Right atrium auricular region (tissue), 2 donors: Measurements from ENCODE around the gene TARDBP. TPM values are rescaled to one million over a fixed set of nuclear protein-coding genes. Genes with fewer than 3 reads are reported as not detected.

Experiments
- DNase-seq: peaks from one replicate; pipeline ENCODE4 v3.0.0-alpha.2; 2019; ENCODE audit warnings: low spot score
- H3K27ac ChIP-seq, 2 donors: fragments of 200-600 bp; sonication (generic); 1 replicate in 1 of 2; 2 replicates in 1 of 2; pipeline ENCODE4 v1.5.1; 2016 to 2019
- H3K27me3 ChIP-seq, 2 donors: fragments of 200-600 bp; sonication (generic); one replicate each; pipeline versions ENCODE4 v1.5.1 to v1.6.0; 2017 to 2019
- H3K36me3 ChIP-seq: fragments of 200-600 bp; sonication (generic); one replicate; pipeline ENCODE4 v1.5.1; 2016
- H3K4me1 ChIP-seq, 2 donors: fragments of 200-600 bp; sonication (generic); one replicate each; pipeline versions ENCODE4 v1.5.1 to v1.6.0; 2017 to 2019
- H3K4me3 ChIP-seq, 2 donors: fragments of 200-600 bp; sonication (generic); 1 replicate in 1 of 2; 2 replicates in 1 of 2; pipeline ENCODE4 v1.5.1; 2017 to 2019; ENCODE audit warnings: mild to moderate bottlenecking in 1 of 2, moderate library complexity in 1 of 2
- H3K9me3 ChIP-seq, 2 donors: fragments of 200-600 bp; sonication (generic); one replicate each; pipeline ENCODE4 v1.5.1; 2019
- CTCF ChIP-seq, 2 donors: fragments of 200-600 bp; sonication (generic); IDR thresholded peaks; one replicate each; pipeline ENCODE4 v1.5.1; 2019; ENCODE audit warnings: antibody characterized with exemption in 2 of 2
- total RNA-seq, 2 donors: library from RNA; depleted of rRNA; stranded (reverse); fragments of >200 nt; gene quantifications; one replicate each; pipeline ENCODE4 v1.1.0, GENCODE V29; 2016

TARDBP gene
- total RNA-seq, 2 donors from 2014 or later, result 60.8 to 64.6 TPM

GRCh38 chr1:10969971-10970332 is 42.5 kb upstream of the TARDBP start:
- Histone ChIP-seq H3K4me3 (no peak overlapping the region), H3K27ac (no peak overlapping the region), H3K36me3 (no peaks in the 10 kb centered on the region), H3K9me3 (no peaks in the 10 kb centered on the region), H3K4me1 (no peaks in the 10 kb centered on the region), H3K27me3 (no peaks in the 10 kb centered on the region)
- no peak for DNase-seq
- no peak for TF ChIP-seq CTCF (IDR thresholded peaks at IDR 0.05)

- H3K36me3 ChIP-seq, result no peaks in the 10 kb centered on the region
- H3K9me3 ChIP-seq, result no peaks in the 10 kb centered on the region
- H3K27me3 ChIP-seq, result no peaks in the 10 kb centered on the region
- TF ChIP-seq CTCF (IDR thresholded peaks at IDR 0.05), result no peak
- H3K4me3 ChIP-seq, result no peak overlapping the region
- no peak for DNase-seq
- H3K4me1 ChIP-seq, result no peaks in the 10 kb centered on the region
- H3K27ac ChIP-seq, result no peak overlapping the region
Measured at GRCh38 chr1:10973552-10973951, 38.9 kb upstream of the TARDBP start.

- no peaks in the 10 kb centered on the region for H3K9me3 ChIP-seq
- no peaks in the 10 kb centered on the region for H3K27me3 ChIP-seq
- no peaks in the 10 kb centered on the region for H3K4me1 ChIP-seq
- TF ChIP-seq CTCF (IDR thresholded peaks at IDR 0.05), result no peak
- H3K4me3 ChIP-seq, result no peak overlapping the region
- no peak for DNase-seq
- H3K36me3 ChIP-seq, result no peaks in the 10 kb centered on the region
- no peak overlapping the region for H3K27ac ChIP-seq
Measured at GRCh38 chr1:10973956-10974881, 38.2 kb upstream of the TARDBP start.

GRCh38 chr1:10975567-10976326 is 36.7 kb upstream of the TARDBP start:
- Histone ChIP-seq H3K27ac (no peak overlapping the region), H3K4me3 (no peak overlapping the region), H3K4me1 (peaks cover 0 to 14% of the 10 kb centered on the region in 2 donors), H3K9me3 (no peaks in the 10 kb centered on the region), H3K36me3 (no peaks in the 10 kb centered on the region), H3K27me3 (no peaks in the 10 kb centered on the region)
- TF ChIP-seq CTCF (IDR thresholded peaks at IDR 0.05), result no peak
- no peak for DNase-seq

- peaks cover 0 to 16% of the 10 kb centered on the region in 2 donors for H3K4me1 ChIP-seq
- H3K27ac ChIP-seq, result no peak overlapping the region
Measured at GRCh38 chr1:10978719-10979118, 33.7 kb upstream of the TARDBP start.

More at GRCh38 chr1:10978719-10979118, 33.7 kb upstream of the TARDBP start:
- Histone ChIP-seq H3K9me3 (no peaks in the 10 kb centered on the region), H3K27me3 (no peaks in the 10 kb centered on the region), H3K36me3 (no peaks in the 10 kb centered on the region), H3K4me3 (no peak overlapping the region)
- TF ChIP-seq CTCF (IDR thresholded peaks at IDR 0.05), result no peak
- DNase-seq, result no peak
